NCI-H128 (cell line): ENCODE measurements around the gene DXO.
A peak's percentile ranks its signal among the peaks of the same experiment; 100 is the strongest.
"Not testable (repeated sequence)": the region's sequence is repeated elsewhere in the genome, so short reads cannot be mapped to it uniquely, and the experiment has no call there.

Source experiments
- DNase-seq: peaks from one replicate; lab custom pipeline; 2025; ENCODE audit not compliant: unreplicated experiment; lab: John Stamatoyannopoulos, UW

Gene DXO

DNA sequence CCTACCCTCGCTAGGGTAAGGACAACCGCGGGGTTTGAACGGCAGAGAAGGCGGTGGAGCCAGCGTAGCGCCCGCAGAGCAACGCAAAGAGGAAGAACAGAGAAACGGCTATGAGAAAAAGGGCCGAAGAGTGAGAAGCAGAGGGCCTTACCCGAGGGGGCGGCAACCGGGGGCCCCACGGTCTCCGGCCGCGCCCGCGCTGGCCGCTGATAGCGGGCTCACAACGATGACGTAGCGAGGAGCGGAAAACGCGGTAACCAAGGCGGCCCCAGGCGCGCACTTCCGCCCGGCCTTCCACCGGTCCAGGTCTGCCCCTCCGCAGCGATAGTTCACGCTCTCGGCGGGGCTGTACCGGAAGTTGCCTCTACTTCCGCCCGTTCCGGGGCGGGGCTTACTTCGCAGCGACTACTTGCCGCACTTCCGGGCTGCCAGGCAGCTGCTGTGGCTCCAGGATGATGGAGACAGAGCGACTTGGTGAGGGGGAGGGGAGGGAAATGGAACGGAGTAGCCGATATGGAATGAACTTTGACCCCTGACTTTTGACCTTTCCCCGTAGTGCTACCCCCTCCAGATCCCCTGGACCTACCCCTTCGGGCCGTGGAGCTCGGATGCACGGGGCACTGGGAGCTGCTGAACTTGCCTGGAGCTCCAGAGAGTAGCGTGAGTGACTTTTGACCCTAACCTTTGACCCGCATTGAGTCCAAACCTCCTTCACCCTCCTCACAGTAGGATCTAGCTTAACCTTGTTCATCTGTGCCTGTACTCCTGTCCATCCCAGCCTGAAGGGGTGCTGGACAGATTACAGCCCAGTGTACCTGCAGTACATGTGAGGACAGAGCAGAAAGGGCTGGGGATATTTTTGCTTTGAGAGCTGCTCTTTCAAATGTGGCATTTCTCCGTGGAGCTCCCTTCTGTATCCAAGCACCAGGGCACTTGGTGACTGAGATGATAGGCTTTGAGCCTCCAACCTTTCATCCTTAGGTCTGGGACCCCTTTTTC is 12.9 kb downstream of the DXO start, which contains the start of the genes NELFE and SKIC2:
NELFE (minus strand) TSS at position 231 of the 999 bp plus-strand sequence. CDS start 525 bp downstream, outside the sequence.
SKIC2 (plus strand) TSS at position 435 of the 999 bp plus-strand sequence; CDS start at position 453, 18 bp downstream.
- DNase-seq, result peak; percentile 95

DNA sequence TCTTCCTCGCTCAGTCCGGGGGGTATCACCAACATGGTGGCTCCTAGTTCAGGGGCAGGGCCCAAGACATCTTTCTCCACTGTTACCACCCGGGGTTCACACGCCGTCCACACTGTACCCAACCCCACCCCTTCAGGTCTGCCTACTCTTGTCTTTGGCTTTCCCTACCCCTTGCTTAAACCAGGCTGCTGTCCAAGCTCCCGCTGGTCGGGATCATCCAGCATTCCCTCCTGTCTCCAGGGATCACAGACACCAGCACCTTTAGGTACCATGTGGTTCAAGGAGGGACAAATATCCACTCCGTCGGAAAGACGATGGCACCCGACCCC is 13.6 kb downstream of the DXO start:
- no peak for DNase-seq

- no peak for DNase-seq
Measured at GRCh38 chr6:31956796-31957195, 15.1 kb downstream of the DXO start.

DNA sequence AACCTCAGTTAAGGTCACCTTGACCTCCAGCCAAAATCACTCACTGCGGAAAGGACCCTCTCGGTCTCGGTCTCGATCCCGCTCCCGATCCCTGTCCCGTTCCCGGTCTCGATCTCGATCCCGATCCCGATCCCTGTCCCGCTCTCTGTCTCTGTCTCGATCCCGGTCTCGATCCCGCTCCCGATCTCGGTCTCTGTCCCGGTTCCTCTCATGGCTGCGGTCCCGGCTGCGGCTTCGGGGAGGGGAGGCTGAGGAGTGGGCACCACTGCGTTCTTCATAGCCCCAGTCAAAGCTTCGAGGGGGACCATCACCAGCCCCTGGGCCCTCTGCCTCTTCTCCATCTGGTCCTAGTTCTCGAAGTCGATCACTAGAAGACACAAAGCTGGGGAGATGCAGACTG is 17.4 kb downstream of the DXO start:
- no peak for DNase-seq

GRCh38 chr6:31952890-31953289 is 19.0 kb downstream of the DXO start:
- no peak for DNase-seq

DNA sequence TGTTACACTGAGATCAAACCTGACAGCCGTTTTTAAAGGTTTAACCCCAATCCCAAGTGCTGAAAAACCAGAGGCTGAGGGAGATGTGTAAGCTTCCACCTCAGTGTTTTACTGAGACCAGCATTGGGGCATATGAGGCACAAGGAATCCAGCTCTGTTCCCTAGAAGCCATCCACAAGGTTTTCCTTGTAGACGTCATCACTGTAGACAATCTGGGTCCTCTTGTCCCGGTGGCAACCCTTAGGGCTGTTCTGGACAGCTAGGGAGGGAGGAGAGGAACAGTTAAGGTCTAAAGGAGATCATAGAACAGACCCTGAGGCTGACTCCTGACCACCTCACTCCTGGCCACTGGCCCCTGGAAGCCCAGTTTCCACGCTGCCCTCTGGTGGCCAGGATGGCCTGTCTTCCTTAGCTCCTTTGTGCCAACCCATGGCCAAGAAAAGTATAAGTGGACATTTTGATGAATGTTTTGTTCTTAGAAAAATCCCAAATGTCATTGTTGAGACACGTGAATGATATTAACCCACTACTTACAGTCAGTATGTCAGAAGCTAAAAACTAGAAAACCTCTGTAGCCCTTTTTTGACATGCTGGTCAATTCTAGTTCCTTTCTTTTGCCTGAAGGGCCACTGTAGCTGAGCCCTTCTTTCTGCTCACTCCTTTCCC is 19.7 kb downstream of the DXO start:
- DNase-seq, result no peak

DNA sequence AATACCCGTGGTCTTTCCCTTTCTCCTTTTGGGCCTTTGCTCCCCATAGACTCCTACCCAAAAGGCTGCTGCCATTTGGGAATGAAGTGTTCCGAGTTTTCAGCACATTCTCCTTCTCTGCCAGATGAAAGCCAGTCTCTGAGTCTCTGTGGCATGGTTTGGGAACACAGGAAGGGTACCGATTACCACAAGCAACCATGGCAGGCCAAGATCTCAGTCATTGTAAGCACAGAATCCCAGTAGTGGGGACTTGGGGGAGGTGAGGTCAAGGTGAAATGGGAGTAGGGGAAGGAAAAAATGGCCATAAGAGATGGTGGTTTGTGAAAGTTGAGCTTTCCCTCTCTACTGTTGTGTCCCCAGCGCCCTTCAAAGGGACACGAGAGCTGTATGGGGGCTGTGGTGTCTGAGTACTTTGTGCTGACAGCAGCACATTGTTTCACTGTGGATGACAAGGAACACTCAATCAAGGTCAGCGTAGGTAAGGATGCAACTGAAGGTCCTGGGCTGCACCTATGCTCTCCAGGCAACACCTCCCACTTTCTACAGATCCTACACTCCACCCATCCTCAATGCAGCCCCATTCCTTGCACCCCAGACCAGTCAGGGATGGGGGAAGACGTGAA is 21.9 kb downstream of the DXO start:
- DNase-seq, result no peak

- no peak for DNase-seq
Measured at GRCh38 chr6:31948753-31949413, 23.1 kb downstream of the DXO start.

DNA sequence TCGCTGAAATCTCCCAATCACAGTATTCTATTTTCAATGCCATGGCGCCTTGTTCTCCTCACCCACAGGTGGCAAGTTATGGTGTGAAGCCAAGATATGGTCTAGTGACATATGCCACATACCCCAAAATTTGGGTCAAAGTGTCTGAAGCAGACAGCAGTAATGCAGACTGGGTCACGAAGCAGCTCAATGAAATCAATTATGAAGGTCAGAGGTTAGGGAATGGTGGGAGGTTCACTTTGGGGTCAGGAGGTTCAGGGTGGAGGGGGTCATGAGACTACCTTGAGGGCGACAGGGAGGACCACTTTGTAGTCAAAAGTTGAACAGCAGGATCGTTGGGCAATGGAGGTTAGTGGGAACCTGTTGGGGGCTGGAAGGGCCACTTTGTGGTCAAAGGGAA is 23.6 kb downstream of the DXO start:
- no peak for DNase-seq

- no peak for DNase-seq
Measured at GRCh38 chr6:31947864-31948263, 24.1 kb downstream of the DXO start.

GRCh38 chr6:31947070-31947675 is 24.8 kb downstream of the DXO start:
- DNase-seq, result no peak

- DNase-seq, result no peak
Measured at GRCh38 chr6:31946370-31946885, 25.5 kb downstream of the DXO start.

DNA sequence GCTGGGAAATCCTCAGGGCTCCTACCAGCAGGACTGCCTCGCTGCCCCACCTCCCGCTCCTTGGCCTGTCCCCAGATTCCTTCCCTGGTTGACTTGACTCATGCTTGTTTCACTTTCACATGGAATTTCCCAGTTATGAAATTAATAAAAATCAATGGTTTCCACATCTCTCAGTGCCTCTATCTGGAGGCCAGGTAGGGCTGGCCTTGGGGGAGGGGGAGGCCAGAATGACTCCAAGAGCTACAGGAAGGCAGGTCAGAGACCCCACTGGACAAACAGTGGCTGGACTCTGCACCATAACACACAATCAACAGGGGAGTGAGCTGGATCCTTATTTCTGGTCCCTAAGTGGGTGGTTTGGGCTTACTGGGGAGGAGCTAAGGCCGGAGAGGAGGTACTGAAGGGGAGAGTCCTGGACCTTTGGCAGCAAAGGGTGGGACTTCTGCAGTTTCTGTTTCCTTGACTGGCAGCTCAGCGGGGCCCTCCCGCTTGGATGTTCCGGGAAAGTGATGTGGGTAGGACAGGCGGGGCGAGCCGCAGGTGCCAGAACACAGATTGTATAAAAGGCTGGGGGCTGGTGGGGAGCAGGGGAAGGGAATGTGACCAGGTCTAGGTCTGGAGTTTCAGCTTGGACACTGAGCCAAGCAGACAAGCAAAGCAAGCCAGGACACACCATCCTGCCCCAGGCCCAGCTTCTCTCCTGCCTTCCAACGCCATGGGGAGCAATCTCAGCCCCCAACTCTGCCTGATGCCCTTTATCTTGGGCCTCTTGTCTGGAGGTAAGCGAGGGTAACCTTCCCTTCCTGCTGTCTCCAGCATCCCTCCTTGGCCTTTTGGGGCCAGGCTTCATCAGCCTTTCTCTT is 26.2 kb downstream of the DXO start, which contains the start of gene CFB:
CFB (plus strand) TSS at position 589 of the 863 bp plus-strand sequence; CDS start at position 716, 127 bp downstream.
- no peak for DNase-seq

DNA sequence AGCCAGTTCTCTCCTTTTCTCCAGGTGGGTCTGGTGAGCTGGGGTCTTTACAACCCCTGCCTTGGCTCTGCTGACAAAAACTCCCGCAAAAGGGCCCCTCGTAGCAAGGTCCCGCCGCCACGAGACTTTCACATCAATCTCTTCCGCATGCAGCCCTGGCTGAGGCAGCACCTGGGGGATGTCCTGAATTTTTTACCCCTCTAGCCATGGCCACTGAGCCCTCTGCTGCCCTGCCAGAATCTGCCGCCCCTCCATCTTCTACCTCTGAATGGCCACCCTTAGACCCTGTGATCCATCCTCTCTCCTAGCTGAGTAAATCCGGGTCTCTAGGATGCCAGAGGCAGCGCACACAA is 26.8 kb downstream of the DXO start:
- no peak for DNase-seq

DNA sequence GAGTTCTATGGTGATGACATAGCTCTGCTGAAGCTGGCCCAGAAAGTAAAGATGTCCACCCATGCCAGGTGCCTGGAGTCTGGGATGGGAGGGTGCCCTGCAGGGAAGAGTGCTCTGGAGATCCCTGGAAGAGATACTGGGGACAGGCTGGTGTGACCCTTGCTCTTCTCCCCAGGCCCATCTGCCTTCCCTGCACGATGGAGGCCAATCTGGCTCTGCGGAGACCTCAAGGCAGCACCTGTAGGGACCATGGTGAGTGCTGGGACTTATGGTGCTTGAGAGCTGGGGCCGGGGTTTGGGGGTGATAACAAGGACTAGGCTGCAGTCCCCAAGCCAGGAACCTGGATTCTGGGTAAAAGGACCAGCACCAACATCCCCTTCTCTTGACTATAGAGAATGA is 28.2 kb downstream of the DXO start:
- DNase-seq, result no peak

DNA sequence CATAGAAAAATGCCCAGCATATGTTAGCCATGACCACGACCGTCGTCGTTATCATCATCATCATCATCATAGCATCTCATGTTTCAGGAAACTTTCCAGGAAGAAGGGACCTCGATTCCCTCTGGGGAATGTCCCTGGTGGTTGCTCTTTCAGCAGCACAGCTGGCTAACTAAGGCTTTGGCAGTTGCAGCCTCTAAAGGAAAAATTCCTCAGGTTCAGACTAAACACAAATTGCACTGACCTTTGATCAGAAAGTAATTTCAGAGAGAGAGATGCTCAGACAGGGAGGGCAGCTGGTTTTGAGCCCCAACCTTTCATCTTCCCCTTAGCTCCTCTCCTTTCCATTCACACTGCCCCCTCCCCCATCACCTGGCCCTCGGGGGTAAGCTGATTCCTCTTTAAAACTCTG is 31.7 kb downstream of the DXO start:
- no peak for DNase-seq

DNA sequence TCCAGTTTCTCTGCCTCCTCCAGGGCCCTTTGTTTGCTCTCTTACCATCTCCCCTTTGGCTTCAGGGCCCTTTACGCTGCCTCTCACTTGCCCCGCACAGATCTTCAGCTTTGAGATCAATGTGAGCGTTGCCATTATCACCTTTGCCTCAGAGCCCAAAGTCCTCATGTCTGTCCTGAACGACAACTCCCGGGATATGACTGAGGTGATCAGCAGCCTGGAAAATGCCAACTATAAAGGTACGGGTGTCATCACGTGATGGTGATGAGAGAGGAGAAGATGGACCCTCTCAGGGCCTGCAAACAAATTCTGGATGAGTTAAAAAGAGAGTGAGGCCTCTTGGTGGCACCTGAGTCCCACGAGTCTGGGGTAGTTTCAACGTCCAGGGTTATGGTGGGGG is 36.1 kb downstream of the DXO start:
- no peak for DNase-seq

DNA sequence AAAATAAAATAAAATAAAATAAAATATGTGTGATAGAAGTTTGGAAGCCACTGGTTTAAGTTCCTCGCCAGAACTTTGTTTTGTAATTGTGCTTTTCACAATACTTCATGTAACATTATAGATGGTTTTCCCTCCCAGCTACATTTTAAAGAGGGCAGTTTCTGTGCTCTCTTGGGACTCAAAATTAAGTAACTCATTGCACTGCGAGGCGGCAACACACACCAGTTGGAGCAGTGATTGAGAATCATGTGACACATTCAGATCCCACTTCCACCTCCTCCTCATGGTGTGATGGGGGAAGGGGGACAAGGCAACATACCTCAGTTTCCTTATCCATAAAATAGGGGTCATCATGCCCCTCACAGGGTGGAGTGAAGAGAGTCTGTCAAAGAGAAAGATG is 36.9 kb downstream of the DXO start:
- no peak for DNase-seq

DNA sequence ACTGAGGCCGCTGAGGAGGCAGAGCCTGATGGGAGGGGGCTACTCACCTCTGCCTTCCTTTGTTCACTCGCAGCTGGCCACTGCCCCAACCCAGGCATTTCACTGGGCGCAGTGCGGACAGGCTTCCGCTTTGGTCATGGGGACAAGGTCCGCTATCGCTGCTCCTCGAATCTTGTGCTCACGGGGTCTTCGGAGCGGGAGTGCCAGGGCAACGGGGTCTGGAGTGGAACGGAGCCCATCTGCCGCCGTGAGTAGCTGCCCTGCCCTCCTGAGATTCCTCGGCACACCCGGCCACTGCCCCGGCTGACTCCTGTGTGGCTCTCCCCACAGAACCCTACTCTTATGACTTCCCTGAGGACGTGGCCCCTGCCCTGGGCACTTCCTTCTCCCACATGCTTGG is 38.4 kb downstream of the DXO start:
- no peak for DNase-seq

DNA sequence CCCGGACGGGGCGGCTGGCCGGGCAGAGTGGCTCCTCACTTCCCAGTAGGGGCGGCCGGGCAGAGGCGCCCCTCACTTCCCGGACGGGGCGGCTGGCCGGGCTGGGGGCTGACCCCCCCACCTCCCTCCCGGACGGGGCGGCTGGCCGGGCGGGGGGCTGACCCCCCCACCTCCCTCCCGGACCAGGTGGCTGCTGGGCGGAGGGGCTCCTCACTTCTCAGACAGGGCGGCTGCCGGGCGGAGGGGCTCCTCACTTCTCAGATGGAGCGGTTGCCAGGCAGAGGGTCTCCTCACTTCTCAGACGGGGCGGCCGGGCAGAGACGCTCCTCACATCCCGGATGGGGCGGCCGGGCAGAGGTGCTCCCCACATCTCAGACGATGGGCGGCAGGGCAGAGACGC is 39.8 kb downstream of the DXO start:
- not testable (repeated sequence) for DNase-seq
